22Rv1 (cell line): ENCODE data around the gene TRIM38.

Source experiments
- CTCF ChIP-seq: fragments of 450-650 bp; IDR thresholded peaks from 2 replicates; pipeline ENCODE4 v1.5.1; 2017; ENCODE audit warnings: mild to moderate bottlenecking
- ZFX ChIP-seq: fragments of 450-650 bp; IDR thresholded peaks from 2 replicates; pipeline ENCODE4 v1.6.1; 2017; ENCODE audit warnings: antibody characterized with exemption, borderline replicate concordance

GRCh38 chr6:25916789-25917490, 45.7 kb upstream of the TRIM38 start:
- TF ChIP-seq CTCF (no peak), ZFX (no peak)
